Measurements from ENCODE around the gene PPP1R37.

PPP1R37 gene, protein sequence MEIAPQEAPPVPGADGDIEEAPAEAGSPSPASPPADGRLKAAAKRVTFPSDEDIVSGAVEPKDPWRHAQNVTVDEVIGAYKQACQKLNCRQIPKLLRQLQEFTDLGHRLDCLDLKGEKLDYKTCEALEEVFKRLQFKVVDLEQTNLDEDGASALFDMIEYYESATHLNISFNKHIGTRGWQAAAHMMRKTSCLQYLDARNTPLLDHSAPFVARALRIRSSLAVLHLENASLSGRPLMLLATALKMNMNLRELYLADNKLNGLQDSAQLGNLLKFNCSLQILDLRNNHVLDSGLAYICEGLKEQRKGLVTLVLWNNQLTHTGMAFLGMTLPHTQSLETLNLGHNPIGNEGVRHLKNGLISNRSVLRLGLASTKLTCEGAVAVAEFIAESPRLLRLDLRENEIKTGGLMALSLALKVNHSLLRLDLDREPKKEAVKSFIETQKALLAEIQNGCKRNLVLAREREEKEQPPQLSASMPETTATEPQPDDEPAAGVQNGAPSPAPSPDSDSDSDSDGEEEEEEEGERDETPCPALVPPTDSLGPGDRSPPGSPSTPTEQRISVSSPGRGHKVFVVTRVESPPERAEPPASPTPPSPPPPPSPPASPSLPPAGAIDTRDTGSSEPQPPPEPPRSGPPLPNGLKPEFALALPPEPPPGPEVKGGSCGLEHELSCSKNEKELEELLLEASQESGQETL

DNA sequence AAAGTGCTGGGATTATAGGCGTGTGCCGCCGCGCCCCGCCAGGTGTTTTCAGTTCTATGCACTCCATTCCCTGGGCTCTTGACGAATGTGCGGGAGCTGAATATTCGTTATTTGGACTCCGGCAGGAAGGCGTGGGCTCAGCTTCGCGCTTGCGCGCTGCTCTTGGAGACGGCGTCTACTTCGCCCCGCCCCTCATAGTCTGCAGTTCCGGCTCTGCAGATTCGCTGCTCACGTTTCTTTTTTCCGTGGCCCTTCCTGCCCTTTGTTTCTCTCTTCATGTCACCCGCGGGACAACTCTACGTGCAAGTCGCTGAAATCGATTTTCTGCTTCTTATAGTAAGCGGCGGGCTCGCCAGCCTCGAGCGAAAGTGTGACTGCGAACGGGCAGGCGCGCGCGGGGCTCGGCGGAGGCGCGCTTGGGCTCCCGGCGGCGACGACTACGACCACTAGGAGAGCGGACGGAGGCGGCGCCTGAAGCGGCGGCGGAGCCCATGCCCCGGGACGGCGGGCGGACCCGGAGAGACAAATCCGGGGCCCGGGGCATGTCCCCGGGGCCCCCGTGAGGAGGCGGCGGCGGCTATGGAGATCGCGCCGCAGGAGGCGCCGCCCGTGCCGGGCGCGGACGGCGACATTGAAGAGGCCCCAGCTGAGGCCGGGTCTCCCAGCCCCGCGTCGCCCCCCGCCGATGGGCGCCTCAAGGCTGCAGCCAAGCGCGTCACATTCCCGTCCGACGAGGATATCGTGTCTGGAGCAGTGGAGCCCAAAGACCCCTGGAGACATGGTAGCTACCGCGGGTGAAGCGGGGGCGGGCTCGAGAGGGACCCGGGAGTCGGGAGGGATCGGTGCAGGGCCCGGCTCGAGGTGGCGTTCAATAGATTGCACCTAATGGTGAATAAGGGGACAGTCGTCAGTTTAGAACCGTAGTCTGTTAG, at the start of gene PPP1R37:
Gene PPP1R37 (plus strand): TSS at position 433 of the 932 bp plus-strand sequence. CDS start 147 bp downstream, at position 580.
- peak; percentile 97 for DNase-seq

DNA sequence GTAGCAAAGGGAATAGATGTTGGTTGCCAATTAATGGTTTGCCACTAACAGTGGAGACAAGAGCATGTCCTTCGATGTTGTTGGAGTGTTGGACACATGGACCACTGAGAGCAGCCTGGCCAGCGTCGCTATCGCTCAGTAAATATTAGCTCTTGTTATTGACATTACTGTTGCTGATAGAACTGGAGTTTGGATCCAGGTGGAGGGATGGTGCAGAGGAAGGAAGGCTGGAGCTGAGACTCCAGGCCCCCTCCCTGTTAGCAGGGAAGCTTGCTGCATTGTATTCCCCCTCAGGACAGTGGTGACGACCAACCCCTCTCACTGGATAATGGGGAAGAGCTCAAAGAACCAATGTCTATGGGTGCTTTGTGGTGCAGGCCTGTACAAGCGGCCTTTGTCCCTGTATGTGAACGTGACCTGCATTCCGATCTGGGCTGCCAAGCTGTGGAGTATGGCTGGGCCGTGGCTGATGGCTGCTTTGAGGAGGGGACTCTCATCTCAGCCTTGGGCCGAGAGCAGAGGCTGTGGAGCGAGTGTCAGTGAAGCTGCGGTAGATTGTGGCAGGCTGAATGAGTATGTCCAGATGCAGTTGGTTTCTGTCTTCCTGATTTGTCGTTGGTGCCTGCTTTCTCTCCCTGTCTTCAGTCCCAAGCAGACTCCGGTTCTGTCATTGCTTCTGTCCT, 47.2 kb upstream of the PPP1R37 start:
- DNase-seq: no peak

DNA sequence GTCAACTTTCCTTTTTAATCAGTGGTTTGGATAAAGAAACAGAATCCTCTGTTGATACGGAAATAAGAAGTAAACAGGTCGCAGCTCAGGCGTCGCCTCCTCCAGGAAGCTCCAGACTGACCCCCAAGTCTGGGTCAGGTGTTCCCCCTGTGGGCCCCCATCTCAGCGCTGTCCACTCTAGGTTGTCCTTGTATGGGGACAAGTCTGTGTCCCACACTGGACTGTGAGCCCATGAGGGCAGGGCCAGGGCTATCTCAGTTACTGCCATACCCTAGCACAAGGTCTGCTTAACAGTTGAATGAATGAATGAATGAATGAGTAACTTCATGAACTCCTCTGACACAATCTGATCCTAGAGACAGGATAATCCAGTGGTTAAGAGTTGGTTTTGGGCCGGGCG, 46.6 kb upstream of the PPP1R37 start:
- DNase-seq: no peak

DNA sequence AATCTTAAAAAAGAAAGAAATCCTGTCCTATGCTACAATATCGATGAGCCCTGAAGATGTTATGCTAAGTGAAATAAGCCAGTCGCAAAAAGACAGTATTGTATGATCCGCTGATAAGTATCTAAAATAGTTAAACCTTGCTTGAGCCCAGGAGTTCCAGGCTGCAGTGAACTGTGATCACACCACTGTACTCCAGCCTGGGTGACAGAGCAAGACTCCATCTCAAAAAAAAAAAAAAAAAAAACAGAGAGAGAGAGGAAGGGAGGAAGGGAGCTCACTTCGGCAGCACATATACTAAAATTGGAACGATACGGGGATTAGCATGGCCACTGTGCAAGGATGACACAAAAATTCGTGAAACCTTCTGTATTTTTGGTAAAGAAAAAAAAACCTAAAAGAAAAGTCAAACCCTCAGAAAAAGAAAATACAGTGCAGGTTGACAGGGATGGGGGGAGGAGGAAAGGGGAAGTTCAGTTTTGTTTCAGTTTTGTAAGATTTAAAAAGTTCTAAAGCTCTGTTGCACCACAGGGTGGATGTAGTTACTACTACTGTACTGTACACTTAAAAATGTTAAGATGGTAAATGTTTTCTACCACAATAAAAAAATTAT, 45.7 kb upstream of the PPP1R37 start:
- DNase-seq: no peak

DNA sequence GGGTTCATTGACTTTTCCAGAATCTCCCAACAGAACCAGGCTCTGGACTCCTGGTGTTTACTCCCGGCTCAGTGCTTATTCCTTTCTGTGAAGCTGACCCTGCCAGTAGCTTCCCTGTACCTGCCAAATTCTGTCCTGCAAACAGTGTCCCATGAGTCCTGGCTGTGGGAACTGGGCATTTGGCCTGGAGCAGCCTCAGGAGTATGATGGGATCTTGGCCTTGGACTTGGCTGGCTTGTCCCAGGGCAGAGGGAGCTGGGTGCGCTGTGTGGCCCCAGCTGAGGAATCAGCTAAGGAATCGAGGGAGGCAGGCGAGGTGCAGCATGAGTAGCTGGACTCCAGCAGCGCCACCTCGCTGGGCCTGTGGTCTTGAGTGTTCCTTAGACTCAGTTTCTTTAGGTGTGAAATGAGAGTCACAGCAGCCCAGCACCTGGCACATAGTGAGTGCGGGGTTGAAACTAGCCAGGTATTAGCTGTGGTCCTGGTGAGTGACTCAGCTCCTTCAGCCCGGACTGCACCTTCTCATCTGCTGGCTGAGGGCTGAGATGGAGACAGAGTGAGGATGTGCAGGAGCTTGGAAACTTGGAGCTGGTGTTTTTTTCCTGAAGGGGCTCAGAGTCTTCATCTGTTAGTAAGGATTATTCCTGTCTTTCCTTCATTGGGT, 43.8 kb upstream of the PPP1R37 start:
- DNase-seq: no peak

DNA sequence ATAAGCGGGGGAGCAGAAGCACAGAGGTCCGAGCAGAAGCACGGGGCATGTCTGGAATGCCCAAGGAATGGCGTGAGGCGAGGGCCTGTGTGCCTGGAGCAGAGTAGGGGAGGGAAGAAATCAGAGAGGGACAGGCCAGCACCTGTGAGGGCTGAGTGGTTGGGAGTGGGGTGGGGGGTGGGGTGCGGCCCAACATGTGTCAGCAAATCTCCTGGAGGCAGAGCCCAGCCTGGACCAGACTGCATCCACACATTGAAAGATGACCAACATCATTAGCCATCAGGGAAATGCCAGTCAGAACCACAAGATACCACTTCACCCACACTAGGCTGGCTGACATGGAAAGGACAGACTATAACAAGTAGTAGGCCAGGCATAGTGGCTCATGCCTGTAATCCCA, 42.9 kb upstream of the PPP1R37 start:
- DNase-seq: no peak

DNA sequence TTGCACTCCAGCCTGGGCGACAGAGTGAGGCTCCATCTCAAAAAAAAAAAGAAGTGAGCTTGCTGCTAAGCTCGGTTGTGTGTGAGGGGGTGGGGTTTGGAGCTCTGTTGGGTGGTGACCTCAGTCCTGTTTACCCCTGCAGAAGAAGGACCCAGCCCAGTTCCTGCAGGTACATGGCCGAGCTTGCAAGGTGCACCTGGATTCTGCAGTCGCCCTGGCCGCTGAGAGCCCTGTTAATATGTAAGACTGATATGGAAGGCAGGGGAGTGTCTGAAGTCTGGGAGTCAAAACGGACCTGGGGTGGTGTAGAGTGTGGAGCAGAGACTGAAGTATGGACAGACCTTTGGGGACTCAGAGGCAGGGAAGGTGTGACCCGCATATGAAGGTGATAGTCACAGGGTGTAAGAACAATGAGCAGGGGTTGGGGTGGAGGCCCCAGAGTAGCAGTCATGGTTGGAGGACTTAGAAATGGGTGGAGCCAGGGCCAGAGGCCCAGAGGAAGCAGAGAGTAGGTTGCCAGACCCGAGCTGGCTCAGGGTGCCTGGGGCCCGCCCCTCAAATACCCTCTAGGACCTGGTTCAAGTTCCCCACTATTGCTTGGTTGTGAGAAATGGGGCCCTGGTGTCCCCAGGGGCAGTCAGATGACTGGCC, 40.9 kb upstream of the PPP1R37 start:
- no peak for DNase-seq

DNA sequence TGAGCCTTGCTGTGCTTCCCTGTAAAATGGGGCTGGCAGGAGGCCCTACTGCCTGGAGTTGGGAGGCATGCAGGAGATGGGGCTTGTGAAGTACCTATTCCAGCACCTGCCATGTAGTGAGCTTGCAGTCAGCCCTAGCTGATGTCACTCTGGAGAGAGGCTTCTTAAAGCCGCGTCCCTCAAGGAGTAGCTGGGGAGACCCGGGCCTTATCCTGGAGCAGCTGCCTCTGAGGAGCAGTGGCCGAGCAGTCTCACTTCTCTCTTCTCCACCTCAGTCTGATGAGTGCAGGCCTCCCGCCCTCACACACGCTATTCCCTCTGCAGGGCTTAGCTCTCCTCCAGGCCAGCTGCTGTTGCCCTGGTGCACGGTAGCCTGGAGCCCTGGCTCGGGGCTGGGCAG, 36.1 kb upstream of the PPP1R37 start:
- no peak for DNase-seq

DNA sequence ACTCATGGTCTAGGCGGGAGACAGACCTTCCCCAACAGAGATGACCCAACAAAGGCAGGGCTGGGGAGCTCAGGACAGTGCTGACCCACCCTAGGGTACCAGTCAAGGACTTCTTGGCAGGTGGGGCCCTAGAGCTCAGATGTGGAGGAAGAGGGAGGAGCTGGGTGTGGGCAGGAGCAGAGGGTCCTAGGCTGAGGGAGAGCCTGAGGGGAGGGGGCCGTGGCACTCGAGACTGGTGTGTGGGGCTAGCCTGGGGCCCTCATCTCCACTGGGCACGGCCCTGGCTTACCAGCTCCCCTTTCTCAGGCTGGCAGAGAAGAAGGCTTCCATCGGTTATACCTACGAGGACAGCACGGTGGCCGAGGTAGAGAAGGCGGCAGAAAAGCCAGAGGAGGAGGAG, 35.5 kb upstream of the PPP1R37 start:
- no peak for DNase-seq

DNA sequence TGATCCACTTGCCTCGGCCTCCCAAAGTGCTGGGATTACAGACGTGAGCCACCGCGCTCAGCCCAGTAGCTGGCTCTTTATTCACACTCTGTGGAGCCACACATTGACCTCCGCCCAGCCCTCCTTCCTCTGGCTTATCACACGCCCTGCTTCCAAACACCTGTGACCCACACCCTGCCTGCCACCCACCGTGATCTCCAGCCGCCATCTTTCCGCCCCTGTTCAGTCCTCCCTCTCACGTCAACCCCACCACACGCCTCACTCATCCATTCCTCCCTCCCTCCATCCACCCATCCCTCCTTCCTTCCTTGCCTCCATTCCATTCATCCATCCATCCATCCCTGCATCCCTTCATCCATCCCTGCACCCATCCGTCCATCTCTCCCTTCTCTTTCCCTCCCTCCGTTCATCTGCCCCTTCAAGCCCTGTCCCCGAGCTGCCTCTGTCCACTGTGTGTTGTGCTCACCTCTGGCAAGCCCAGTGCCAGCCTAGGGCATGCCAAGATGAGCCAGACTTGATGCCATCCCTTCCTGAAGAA, 34.3 kb upstream of the PPP1R37 start:
- DNase-seq: no peak

DNA sequence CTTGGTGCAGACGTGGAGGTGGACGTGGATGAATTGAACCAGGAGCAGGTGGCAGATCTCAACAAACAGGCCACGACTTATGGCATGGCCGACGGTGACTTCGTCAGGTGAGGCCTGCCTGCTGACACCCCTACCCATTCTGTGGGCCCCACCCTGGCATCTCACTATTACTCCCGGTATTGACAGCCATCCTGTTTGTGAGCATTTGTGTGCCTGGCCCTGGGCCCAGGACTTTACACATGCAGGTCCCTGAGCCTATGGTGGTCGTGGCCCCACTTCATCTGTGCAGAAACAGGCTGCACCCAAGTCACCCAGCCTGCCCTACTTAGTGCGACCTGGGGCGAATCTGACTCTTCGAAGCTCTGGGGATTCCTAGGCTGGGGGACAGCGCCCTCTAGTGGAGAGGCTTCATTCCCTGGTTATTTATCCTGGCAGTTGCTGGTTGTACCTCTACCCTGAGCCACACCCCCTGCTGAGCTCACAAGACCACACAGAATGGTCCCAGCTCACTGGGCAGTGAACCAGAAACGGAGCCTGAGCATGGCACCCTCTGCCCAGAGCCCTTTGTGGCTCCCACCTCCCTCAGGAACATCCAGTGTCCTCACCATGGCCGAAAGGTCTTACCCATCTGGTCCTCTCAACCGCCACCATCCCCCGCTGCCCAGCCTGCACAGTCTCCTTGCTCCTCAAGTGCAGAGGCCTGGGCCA, 33.6 kb upstream of the PPP1R37 start:
- peak; percentile 30 for DNase-seq

DNA sequence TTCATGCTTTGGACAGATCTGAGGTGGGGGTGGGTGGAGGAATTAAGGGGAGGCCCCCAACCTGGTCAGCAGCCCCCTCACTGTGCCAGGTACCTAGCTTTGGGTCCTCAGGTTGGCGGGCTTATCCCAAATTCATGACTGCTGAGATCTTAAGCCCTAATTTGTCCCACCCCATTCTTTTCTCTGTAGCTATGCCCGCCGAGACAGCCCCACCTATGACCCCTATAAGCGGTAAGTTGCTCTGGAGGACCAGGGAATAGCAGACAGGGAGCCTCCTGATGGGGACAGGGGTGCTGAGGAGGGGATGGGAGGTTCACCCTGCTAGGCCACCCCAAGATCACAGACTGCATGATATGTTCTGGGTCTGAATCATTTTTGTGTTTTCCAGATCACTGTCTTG, 31.0 kb upstream of the PPP1R37 start:
- DNase-seq: no peak

DNA sequence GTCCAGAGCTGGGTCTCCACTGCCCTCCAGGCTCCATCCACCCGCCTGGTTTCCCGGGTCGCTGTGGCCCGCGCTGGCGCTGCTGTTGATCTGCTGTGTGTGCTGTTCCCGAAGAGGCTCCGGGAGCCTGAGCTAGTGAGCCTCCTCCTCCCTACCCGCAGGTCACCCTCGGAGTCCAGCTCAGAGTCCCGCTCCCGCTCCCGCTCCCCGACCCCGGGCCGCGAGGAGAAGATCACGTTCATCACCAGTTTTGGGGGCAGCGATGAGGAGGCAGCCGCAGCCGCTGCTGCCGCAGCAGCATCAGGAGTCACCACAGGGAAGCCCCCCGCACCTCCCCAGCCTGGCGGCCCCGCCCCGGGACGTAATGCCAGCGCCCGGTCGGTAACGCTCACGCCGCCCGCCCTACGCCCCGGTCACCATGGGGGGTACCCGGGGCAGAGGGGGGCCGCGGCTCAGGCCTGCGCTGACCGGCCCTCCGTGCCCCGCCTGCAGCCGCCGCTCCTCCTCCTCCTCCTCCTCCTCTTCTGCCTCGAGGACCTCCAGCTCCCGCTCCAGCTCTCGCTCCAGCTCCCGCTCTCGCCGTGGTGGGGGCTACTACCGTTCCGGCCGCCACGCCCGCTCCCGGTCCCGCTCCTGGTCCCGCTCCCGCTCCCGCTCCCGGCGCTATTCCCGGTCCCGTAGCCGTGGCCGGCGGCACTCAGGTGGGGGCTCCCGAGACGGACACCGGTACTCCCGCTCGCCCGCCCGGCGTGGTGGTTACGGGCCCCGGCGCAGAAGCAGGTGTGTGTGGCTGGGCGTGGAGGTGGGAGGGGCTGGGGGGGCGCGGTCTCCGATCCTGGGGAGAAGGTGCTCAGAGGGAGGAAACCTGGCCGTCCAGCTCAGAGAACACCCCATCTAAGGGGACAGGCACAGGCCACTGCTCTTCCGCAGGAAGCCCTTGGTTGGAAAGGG, 28.9 kb upstream of the PPP1R37 start:
- DNase-seq: no peak

DNA sequence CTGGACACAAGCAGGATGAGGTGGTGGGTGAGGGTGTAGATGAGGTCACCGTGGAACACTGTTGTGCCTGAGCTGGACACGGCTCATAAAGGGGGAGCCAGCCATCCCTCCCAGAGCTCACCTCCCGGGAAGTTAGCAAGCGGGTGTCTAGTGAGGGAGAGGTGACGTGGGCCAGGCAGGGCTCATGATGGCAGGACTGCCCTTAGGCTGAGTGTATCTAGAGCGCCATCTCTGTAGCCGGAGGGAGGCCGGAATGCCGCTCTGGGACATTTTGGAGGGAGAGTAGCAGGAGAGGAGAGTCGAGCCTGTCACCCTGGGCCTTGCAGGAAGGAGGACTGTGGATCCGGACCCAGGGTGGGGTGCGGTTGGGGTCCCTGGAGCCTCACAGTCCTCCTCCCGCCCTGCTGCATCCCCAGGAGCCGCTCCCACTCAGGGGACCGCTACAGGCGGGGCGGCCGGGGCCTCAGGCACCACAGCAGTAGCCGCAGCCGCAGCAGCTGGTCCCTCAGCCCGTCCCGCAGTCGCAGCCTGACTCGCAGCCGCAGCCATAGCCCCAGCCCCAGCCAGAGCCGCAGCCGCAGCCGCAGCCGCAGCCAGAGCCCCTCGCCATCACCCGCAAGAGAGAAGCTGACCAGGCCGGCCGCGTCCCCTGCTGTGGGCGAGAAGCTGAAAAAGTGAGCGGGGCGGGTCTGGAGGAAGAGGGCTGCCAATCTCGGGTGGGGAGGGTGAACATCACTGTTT, 25.9 kb upstream of the PPP1R37 start:
- no peak for DNase-seq

DNA sequence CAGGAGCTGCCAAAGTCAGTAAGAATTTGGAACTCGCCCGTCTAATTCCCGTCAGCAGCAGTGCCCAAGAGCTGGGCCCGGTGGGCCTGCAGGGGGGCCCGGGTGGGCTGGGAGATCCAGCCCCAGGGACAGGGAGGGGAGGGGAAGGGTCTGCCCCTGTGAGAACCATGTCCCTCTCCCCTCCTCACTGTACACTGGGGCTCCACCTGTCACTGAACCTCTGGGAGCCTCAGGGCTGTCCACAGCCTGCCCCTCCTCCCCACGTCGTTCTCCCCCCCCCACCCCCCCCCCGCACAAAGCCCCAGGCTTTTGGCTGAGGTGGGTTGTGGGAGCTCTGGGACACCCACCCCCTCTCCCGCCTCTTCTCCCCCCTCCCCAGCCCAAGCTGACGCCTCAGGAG, 24.9 kb upstream of the PPP1R37 start:
- no peak for DNase-seq

DNA sequence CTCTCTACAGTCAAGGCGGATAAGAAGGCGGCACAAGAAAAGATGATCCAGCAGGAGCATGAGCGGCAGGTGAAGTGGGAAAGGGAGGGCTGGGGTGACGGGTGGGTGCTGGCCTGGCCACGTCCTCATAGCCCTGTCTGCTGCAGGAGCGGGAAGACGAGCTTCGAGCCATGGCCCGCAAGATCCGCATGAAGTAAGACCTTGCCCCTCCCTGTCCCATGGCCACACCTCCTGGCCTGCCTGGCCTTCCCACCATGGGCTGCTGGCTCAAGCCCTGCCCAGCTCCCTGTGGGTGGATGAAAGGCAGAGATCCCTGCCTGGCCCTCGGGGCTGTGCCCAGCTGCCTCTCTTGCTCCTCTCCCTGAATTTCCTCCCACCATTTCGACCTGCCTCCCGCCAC, 23.9 kb upstream of the PPP1R37 start:
- DNase-seq: no peak

DNA sequence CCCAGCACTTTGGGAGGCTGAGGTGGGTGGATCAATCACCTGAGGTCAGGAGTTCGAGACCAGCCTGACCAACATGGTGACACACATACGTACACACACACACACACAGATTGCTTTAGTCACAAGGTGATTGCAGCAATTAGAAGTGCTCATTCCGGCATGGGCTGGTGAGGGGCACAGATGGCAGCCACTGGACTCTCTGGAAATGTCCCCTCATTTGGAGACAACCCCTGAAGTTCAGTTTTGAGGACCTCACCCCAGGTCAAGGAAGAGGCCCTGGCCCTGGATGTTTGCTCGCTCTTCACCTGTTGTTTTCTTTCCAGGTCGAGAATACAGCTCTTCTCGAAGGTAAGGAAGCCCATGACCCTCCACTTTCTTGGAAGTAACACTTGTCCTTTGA, 22.8 kb upstream of the PPP1R37 start:
- no peak for DNase-seq

DNA sequence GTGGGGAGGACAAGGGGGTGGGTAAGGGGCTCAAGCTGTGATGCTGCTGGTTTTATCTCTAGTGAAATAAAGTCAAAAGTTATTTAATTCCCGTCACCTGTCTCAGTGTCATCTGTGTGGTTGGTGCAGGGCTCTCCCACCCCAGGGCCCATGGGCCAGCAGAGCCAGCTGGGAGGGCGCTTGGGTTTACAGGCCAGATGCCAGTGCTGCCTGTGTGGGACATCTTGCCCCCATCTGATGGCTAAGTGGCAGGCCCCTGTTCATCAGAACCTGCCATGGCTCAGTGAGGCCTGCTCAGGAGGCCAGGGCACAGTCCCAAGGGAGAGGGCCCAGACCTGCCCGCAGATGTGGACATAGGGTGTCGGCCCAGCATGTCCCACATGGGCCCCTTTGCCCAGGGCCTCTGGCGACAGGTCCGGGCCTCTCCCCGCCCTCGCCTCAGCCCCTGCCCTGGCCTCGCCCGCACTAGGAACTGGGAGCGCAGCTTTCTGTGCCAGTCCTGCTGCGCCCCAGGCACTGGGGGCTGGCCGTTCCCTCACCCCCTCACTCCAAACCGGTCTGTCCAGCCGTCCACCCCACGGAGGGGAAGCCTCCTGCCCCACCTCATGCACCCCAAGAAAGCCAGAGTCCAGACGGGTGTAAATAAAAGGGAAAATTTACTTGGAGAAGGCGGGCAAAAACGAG, 22.0 kb upstream of the PPP1R37 start:
- no peak for DNase-seq

Data from NCI-H510A (cell line).